Heart left ventricle (tissue), 16 donors: Measurements from ENCODE around the gene CAST. TPM values are rescaled to one million over a fixed set of nuclear protein-coding genes. Genes with fewer than 3 reads are reported as not detected.

Experiments
- ATAC-seq, 4 donors: fragments of 200-7000 bp; cut with Tn5 transposase; one replicate each; pipeline ENCODE4 v1.9.1; 2020 to 2022; ENCODE audit warnings: moderate library complexity in 4 of 4, mild to moderate bottlenecking in 3 of 4, moderate number of reproducible peaks in 1 of 4
- DNase-seq, 5 donors: peaks; one replicate each; pipeline ENCODE4 v3.0.0-alpha.2; 2020
- H3K27ac ChIP-seq, 12 donors: fragments of 200-600 bp; sonication (generic) in 4 of 12; one replicate each; pipeline versions ENCODE4 v1.5.0 to v1.8.0; 2016 to 2022; ENCODE audit warnings: mild to moderate bottlenecking in 2 of 12
- H3K27me3 ChIP-seq, 9 donors: fragments of 200-600 bp; sonication (generic) in 2 of 9; one replicate each; pipeline versions ENCODE4 v1.5.1 to v1.8.0; 2016 to 2022; ENCODE audit warnings: mild to moderate bottlenecking in 3 of 9
- H3K36me3 ChIP-seq, 9 donors: fragments of 200-600 bp; sonication (generic) in 2 of 9; one replicate each; pipeline versions ENCODE4 v1.5.0 to v1.8.0; 2018 to 2022; ENCODE audit warnings: mild to moderate bottlenecking in 2 of 9
- H3K4me1 ChIP-seq, 12 donors: fragments of 200-600 bp; sonication (generic) in 4 of 12; one replicate each; pipeline versions ENCODE4 v1.5.0 to v1.8.0; 2016 to 2022; ENCODE audit warnings: mild to moderate bottlenecking in 3 of 12
- H3K4me3 ChIP-seq, 12 donors: fragments of 200-600 bp; sonication (generic) in 4 of 12; one replicate each; pipeline versions ENCODE4 v1.5.0 to v1.8.0; 2017 to 2022; ENCODE audit warnings: mild to moderate bottlenecking in 9 of 12, moderate library complexity in 4 of 12
- H3K9me3 ChIP-seq, 12 donors: fragments of 200-600 bp; sonication (generic) in 4 of 12; one replicate each; pipeline versions ENCODE4 v1.5.0 to v1.8.0; 2016 to 2022; ENCODE audit warnings: mild to moderate bottlenecking in 1 of 12
- CTCF ChIP-seq, 12 donors: fragments of 200-600 bp; sonication (generic) in 4 of 12; IDR thresholded peaks; one replicate each; pipeline versions ENCODE4 v1.5.0 to v1.8.0; 2018 to 2022; ENCODE audit warnings: antibody characterized with exemption in 12 of 12, mild to moderate bottlenecking in 5 of 12
- POLR2A ChIP-seq, 2 donors: fragments of 450-650 bp; IDR thresholded peaks; one replicate each; pipeline ENCODE4 v1.6.1; 2017; ENCODE audit warnings: antibody characterized with exemption in 2 of 2, mild to moderate bottlenecking in 2 of 2, moderate library complexity in 2 of 2
- WGBS, 4 donors: extraction: QIAGEN DNeasy Blood & Tissue Kit in 2 of 4; methylation state at CpG; one replicate each; pipeline versions ENCODE4 v1.1.5 to v1.1.7; 2013 to 2018; 5-methylcytosine and 5-hydroxymethylcytosine counted together
- intact Hi-C, 10 donors: fragments of 100-400 bp; cut with DNase I; formaldehyde crosslinking; loops; one replicate each; pipeline versions ENCODE4 v1.11.1 to v1.14.2; 2022
- polyA plus RNA-seq, 2 donors: library from polyadenylated mRNA; stranded (reverse); fragments of 200-250 nt; gene quantifications; one replicate each; pipeline ENCODE4 v1.2.3, GENCODE V29; 2013
- total RNA-seq, 9 donors: library from RNA; depleted of rRNA in 2 of 9; stranded (reverse); fragments of >200 nt in 2 of 9; fragmentation: NEBNext Ultra II Directional in 3 of 9; extraction: Animal tissue kit (Norgen Biotek cat#: 25700) in 3 of 9; gene quantifications; one replicate each; pipeline versions ENCODE4 v1.1.0 to v1.2.4, GENCODE V29; 2016 to 2023
- donor health status: ischemic (EF 13 %, LVEDD 7.1; RV severe dilation, severe dysfunction).
- donor health status: healthy with polysubstance abuse.
- donor health status: DM: no; HTN: yes; CAD: no.
- donor health status: DM: no; HTN: no; CAD: no.
- donor health status: ischemic (EF 25% LVEDD 6.9; RV normal size, moderate dysfunction).
- donor health status: ischemic (EF 25% LVEDD 5.7; RV mildly dilated, moderate dysfunction).
- donor health status: healthy.
- donor health status: DM: yes; HTN: yes; CAD: no.
- donor health status: ischemic (EF 35%, LVEDD 5.7; RV mildly dilated, moderate dysfunction).
- donor health status: nonischemic (EF 11% LVEDD 7.7; RV severe dilation, severe dysfunction).
- donor health status: DM: yes; HTN: yes; CAD: no.
- donor health status: PGD.
- donor health status: ischemic (EF 29% LVEDD 5.4; RV normal size, mild dysfunction).
- donor health status: nonischemic (EF 23%, LVEDD 6.1; RV moderate dilation, normal function).

The CAST gene
- total and polyA plus RNA-seq, 11 donors, result 179 to 748 (median 536) TPM

GRCh38 chr5:96756985-96757384 is 94.8 kb downstream of the CAST start:
- TF ChIP-seq POLR2A (IDR thresholded peaks at IDR 0.05) (no peak), CTCF (IDR thresholded peaks at IDR 0.05) (no peak)
- Histone ChIP-seq H3K36me3 (peaks cover 0 to 98% (median 90%) of the 10 kb centered on the region in 9 donors), H3K27ac (peak overlapping the region in 8 of 12 donors; percentile 3 to 62 (median 24)), H3K9me3 (no peaks in the 10 kb centered on the region), H3K27me3 (no peaks in the 10 kb centered on the region), H3K4me3 (no peak overlapping the region), H3K4me1 (peaks cover 0 to 16% (median 3%) of the 10 kb centered on the region in 12 donors)
- intact Hi-C loops, result loop anchor here in 9 of 10 donors (5.0 to 10.0 kb wide), 10 partner anchors 118 to 405 kb away; partner anchors contain the start of genes ERAP2 (in 1 of the 9) and LNPEP (in 1 of the 9)
- 43 to 61% (median 54%) methylated on average over 3 of the region's 3 CpGs for WGBS, 4 donors
- ATAC-seq (peak; percentile 60 to 89 (median 66)), DNase-seq (no peak)

- intact Hi-C loops, result loop anchor here in 9 of 10 donors (5.0 to 10.0 kb wide), 10 partner anchors 116 to 404 kb away; partner anchors contain the start of genes ERAP2 (in 1 of the 9) and LNPEP (in 1 of the 9)
- H3K27me3 ChIP-seq, result no peaks in the 10 kb centered on the region
- H3K9me3 ChIP-seq, result no peaks in the 10 kb centered on the region
- no peak for DNase-seq
- H3K36me3 ChIP-seq, result peaks cover 0 to 100% (median 97%) of the 10 kb centered on the region in 9 donors
- H3K4me1 ChIP-seq, result peaks cover 0 to 8% (median 0%) of the 10 kb centered on the region in 12 donors
- no peak overlapping the region for H3K4me3 ChIP-seq
- H3K27ac ChIP-seq, result peak overlapping the region in 7 of 12 donors; percentile 4 to 47 (median 29)
- WGBS, 4 donors, result 56 to 65% (median 64%) methylated on average over 4 of the region's 4 CpGs
- peak; percentile 34 to 61 (median 44) for ATAC-seq
- TF ChIP-seq CTCF (IDR thresholded peaks at IDR 0.05), result no peak
- TF ChIP-seq POLR2A (IDR thresholded peaks at IDR 0.05), result no peak
These were observed 96.4 kb downstream of the CAST start for GRCh38 chr5:96758621-96759020.

- DNase-seq (no peak), ATAC-seq (no peak)
- Histone ChIP-seq H3K4me1 (peaks cover 0 to 8% (median 0%) of the 10 kb centered on the region in 12 donors), H3K9me3 (no peaks in the 10 kb centered on the region), H3K27me3 (no peaks in the 10 kb centered on the region), H3K27ac (no peak overlapping the region), H3K36me3 (peaks cover 0 to 100% (median 97%) of the 10 kb centered on the region in 9 donors), H3K4me3 (no peak overlapping the region)
- TF ChIP-seq POLR2A (IDR thresholded peaks at IDR 0.05), result no peak
- no peak for TF ChIP-seq CTCF (IDR thresholded peaks at IDR 0.05)
- WGBS, 4 donors, result 77 to 84% (median 80%) methylated on average over 4 of the region's 4 CpGs
- intact Hi-C loops, result loop anchor here in 2 of 10 donors (10.0 kb wide), 2 partner anchors 253 to 403 kb away; no protein-coding TSS in a partner anchor
These were observed 99.4 kb downstream of the CAST start for GRCh38 chr5:96761618-96762017.

GRCh38 chr5:96763026-96763425 is 100.8 kb downstream of the CAST start:
- 67 to 80% (median 70%) methylated on average over 5 of the region's 5 CpGs for WGBS, 4 donors
- H3K36me3 ChIP-seq, result peaks cover 0 to 100% (median 97%) of the 10 kb centered on the region in 9 donors

More at GRCh38 chr5:96763026-96763425, 100.8 kb downstream of the CAST start:
- H3K27ac ChIP-seq, result no peak overlapping the region
- no peaks in the 10 kb centered on the region for H3K4me1 ChIP-seq
- intact Hi-C loops, result loop anchor here in 2 of 10 donors (10.0 kb wide), 2 partner anchors 252 to 402 kb away; no protein-coding TSS in a partner anchor
- ATAC-seq (no peak), DNase-seq (no peak)
- TF ChIP-seq CTCF (IDR thresholded peaks at IDR 0.05) (no peak), POLR2A (IDR thresholded peaks at IDR 0.05) (no peak)
- H3K4me3 ChIP-seq, result no peak overlapping the region
- no peaks in the 10 kb centered on the region for H3K9me3 ChIP-seq
- no peaks in the 10 kb centered on the region for H3K27me3 ChIP-seq
